ENCODE data around the gene CCDC196.

The CCDC196 gene

DNA sequence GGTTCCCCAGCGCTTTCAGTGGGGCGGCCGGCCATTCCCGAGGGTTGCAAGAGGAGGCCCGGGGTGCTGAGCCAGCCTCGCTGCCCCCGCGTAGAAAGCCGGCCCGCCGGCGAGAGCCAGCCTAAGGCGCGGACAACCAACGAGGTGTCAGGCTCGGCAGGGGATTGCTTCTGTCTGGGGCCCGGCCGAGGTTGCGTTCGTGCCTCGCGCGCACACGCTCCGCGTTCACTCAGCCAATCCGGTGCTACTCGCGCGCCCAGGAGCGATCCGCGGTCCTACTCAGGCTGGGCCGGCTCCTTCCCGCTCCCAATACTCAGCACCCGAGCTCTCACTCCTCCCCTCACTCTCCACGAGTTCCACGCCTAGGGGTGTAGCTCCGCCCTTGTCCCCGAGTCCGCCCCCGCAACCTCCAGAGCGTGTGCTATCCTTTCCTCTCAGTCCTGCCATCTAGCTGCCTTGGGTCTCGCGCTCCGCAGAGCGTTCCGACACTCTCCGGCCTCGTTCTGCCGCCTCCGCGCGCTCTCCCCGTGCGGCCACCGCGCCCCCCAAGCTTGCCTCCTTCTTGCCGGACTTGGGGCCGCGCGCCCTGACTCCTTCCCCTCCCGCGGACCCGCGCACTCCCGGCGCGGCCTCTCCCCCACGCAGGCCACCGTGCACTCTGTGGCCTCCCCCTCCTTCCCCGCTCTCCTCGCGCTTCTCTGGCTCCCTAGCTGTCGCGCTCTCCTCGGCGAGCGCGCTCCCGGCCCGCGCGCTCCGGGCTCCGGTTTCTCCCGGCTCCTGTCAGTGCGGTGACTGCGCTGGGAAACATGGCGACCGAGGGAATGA, 21.8 kb downstream of the CCDC196 start, which contains the start of gene GPHN:
TSS of gene GPHN (plus strand) at position 426 of the 825 bp plus-strand sequence.
- peak; percentile 73 to 82 (median 80) for DNase-seq
- H3K4me3 ChIP-seq (ENCODE audit: insufficient read depth, low read depth, low read length, poor library complexity, severe bottlenecking) = peak within 1 kb of the TSS; percentile 90

GRCh38 chr14:66508547-66508845, 22.3 kb downstream of the CCDC196 start:
- no peaks in the 10 kb centered on the region for H3K27me3 ChIP-seq (replicated peaks; ENCODE audit: control insufficient read depth, insufficient read depth, low read length, poor library complexity, severe bottlenecking)
- no peaks in the 10 kb centered on the region for H3K9me3 ChIP-seq (ENCODE audit: control insufficient read depth, low read length)
- H3K36me3 ChIP-seq (ENCODE audit: control insufficient read depth, insufficient read depth, low read length) = no peaks in the 10 kb centered on the region
- peak overlapping the region; percentile 90 for H3K4me3 ChIP-seq (ENCODE audit: insufficient read depth, low read depth, low read length, poor library complexity, severe bottlenecking)
- H3K27ac ChIP-seq (ENCODE audit: insufficient read depth, low read length, poor library complexity, severe bottlenecking) = peak overlapping the region; percentile 63
- no peak for DNase-seq
- H3K4me1 ChIP-seq (ENCODE audit: control insufficient read depth, insufficient read depth, low read length, poor library complexity, severe bottlenecking) = peaks cover 7% of the 10 kb centered on the region

More for the DNA sequence above, 21.8 kb downstream of the CCDC196 start, which contains the start of gene GPHN:
- H3K27ac ChIP-seq (ENCODE audit: insufficient read depth, low read length, poor library complexity, severe bottlenecking) = peak within 1 kb of the TSS; percentile 63
- H3K9me3 ChIP-seq (ENCODE audit: control insufficient read depth, low read length) = no peaks in the 10 kb centered on the region
- no peaks in the 10 kb centered on the region for H3K36me3 ChIP-seq (ENCODE audit: control insufficient read depth, insufficient read depth, low read length)
- H3K27me3 ChIP-seq (replicated peaks; ENCODE audit: control insufficient read depth, insufficient read depth, low read length, poor library complexity, severe bottlenecking) = no peaks in the 10 kb centered on the region
- H3K4me1 ChIP-seq (ENCODE audit: control insufficient read depth, insufficient read depth, low read length, poor library complexity, severe bottlenecking) = peaks cover 7% of the 10 kb centered on the region

DNA sequence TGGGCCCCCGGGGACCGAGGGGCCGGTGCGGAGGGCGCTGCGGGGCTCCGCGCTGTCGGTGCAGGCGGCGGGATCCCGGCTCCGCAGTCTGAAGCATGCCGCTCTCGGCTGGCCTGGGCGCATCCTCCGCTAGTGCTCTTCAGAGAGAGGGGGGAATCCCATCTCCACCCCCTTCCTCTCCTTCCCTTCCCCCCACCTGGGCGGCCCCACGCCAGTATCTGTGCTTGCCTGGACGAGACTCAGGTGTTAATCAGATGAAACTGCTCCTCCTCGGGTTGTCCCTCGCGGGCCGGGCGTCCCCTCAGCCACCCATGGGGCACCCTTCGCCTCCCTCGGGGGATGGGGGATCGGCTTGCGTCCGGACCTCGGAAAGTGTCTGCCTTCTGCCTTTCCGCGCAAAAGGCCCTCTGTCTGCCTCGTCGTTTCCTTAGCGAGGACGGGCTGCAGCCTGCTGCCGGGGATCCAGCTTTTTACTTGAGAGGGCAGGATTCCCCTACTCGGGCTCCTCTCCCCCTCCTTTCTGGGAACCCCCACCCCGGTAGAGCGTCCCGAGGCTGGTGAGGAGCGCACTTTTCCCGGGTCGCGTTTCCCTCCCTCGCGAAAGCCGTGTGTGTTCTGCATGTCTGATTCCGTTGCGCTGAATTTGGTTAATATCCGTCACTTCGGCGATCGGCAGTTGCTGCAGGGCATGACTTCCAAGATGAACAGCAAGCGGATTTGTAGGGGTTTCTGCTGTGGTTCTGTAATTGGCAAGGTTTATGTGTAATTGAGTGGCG, 22.9 kb downstream of the CCDC196 start:
- peak overlapping the region; percentile 63 for H3K27ac ChIP-seq (ENCODE audit: insufficient read depth, low read length, poor library complexity, severe bottlenecking)
- peak overlapping the region; percentile 90 for H3K4me3 ChIP-seq (ENCODE audit: insufficient read depth, low read depth, low read length, poor library complexity, severe bottlenecking)
- no peaks in the 10 kb centered on the region for H3K36me3 ChIP-seq (ENCODE audit: control insufficient read depth, insufficient read depth, low read length)
- peaks cover 7% of the 10 kb centered on the region for H3K4me1 ChIP-seq (ENCODE audit: control insufficient read depth, insufficient read depth, low read length, poor library complexity, severe bottlenecking)
- H3K9me3 ChIP-seq (ENCODE audit: control insufficient read depth, low read length) = no peaks in the 10 kb centered on the region
- DNase-seq = peak; percentile 9 to 38 (median 13)
- no peaks in the 10 kb centered on the region for H3K27me3 ChIP-seq (replicated peaks; ENCODE audit: control insufficient read depth, insufficient read depth, low read length, poor library complexity, severe bottlenecking)

DNA sequence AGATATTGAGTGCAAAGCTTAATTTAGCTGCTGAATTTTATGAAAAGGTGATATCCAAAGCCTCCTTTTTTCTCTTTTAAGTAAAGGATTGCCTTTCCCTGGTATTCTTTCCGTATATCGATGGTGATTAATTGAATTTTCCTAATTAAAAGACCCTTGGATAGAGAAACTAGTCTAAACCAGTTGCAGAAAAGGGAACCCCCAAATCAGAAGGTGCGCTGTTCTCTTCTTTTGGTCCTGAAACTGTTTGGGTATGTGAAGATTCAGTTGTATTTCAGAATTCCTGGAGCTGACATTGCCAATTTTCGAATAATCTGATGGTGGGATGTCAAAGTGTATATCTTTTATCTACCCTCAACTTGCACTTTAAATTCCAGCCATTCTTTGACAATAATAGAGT, 23.7 kb downstream of the CCDC196 start:
- Histone ChIP-seq H3K36me3 (ENCODE audit: control insufficient read depth, insufficient read depth, low read length) (no peaks in the 10 kb centered on the region), H3K27ac (ENCODE audit: insufficient read depth, low read length, poor library complexity, severe bottlenecking) (no peak overlapping the region), H3K4me3 (ENCODE audit: insufficient read depth, low read depth, low read length, poor library complexity, severe bottlenecking) (no peak overlapping the region), H3K4me1 (ENCODE audit: control insufficient read depth, insufficient read depth, low read length, poor library complexity, severe bottlenecking) (peaks cover 7% of the 10 kb centered on the region), H3K9me3 (ENCODE audit: control insufficient read depth, low read length) (no peaks in the 10 kb centered on the region), H3K27me3 (replicated peaks; ENCODE audit: control insufficient read depth, insufficient read depth, low read length, poor library complexity, severe bottlenecking) (no peaks in the 10 kb centered on the region)
- no peak for DNase-seq

DNA sequence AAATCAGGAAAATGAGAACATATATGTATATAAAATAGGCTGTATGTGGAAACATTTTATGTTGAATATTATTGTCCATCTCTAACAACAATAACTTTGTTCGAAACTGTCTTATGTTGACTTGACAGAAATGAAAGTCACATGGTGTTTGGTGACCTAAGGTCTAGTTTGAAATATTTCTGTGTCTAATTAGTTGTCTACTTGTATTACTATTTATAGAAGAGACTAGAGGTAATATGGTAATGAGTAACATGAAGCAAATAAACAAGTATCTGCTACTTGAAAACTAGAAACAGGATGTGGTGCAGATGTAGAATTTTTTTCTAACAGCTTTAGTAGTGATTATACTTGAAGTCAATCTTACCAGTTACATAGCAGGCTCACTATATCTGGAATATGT, 25.7 kb downstream of the CCDC196 start:
- Histone ChIP-seq H3K27me3 (replicated peaks; ENCODE audit: control insufficient read depth, insufficient read depth, low read length, poor library complexity, severe bottlenecking) (no peaks in the 10 kb centered on the region), H3K4me1 (ENCODE audit: control insufficient read depth, insufficient read depth, low read length, poor library complexity, severe bottlenecking) (peaks cover 7% of the 10 kb centered on the region), H3K36me3 (ENCODE audit: control insufficient read depth, insufficient read depth, low read length) (no peaks in the 10 kb centered on the region), H3K27ac (ENCODE audit: insufficient read depth, low read length, poor library complexity, severe bottlenecking) (no peak overlapping the region), H3K9me3 (ENCODE audit: control insufficient read depth, low read length) (no peaks in the 10 kb centered on the region), H3K4me3 (ENCODE audit: insufficient read depth, low read depth, low read length, poor library complexity, severe bottlenecking) (no peak overlapping the region)
- no peak for DNase-seq

DNA sequence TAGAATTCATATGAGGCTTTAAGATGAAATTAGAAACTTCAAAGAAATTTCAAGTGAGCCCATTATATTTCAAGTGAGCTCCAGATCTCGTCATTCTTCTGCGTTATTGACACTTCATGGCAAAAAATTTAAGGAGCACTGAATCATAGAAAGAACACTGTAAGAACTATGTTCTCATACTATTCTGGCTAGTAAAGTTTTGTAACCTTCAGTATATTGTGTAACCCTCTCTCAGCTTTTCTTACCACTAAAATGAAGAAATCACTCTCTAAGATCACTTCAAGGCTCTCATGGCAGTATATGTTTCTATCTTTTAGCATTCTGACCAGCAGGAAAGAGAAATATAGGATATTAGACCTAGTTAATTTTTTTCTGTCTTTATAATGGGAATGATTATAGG, 28.0 kb downstream of the CCDC196 start:
- no peaks in the 10 kb centered on the region for H3K9me3 ChIP-seq (ENCODE audit: control insufficient read depth, low read length)
- H3K4me3 ChIP-seq (ENCODE audit: insufficient read depth, low read depth, low read length, poor library complexity, severe bottlenecking) = no peak overlapping the region
- no peak for DNase-seq
- H3K27me3 ChIP-seq (replicated peaks; ENCODE audit: control insufficient read depth, insufficient read depth, low read length, poor library complexity, severe bottlenecking) = no peaks in the 10 kb centered on the region
- no peak overlapping the region for H3K27ac ChIP-seq (ENCODE audit: insufficient read depth, low read length, poor library complexity, severe bottlenecking)
- H3K4me1 ChIP-seq (ENCODE audit: control insufficient read depth, insufficient read depth, low read length, poor library complexity, severe bottlenecking) = peaks cover 5% of the 10 kb centered on the region
- H3K36me3 ChIP-seq (ENCODE audit: control insufficient read depth, insufficient read depth, low read length) = no peaks in the 10 kb centered on the region

DNA sequence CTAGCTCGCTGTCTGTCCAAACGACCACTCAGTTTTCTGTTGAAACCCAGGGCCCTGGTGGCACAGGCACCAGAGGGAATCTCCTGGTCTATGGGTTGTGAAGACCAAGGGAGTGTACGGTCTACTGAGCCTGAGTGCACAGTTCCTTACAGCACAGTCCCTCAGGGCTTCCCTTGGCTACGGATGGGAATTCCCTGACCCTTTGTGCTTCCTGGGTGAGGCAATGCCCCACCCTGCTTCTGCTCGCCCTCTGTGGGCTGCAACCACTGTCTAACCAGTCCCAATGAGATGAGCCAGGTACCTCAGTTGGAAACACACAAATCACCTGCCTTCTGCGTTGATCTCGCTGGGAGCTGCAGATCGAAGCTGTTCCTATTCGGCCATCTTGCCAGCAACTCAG, 44.4 kb downstream of the CCDC196 start:
- H3K4me3 ChIP-seq (ENCODE audit: insufficient read depth, low read depth, low read length, poor library complexity, severe bottlenecking) = no peak overlapping the region
- no peak for DNase-seq
- no peak overlapping the region for H3K27ac ChIP-seq (ENCODE audit: insufficient read depth, low read length, poor library complexity, severe bottlenecking)

DNA sequence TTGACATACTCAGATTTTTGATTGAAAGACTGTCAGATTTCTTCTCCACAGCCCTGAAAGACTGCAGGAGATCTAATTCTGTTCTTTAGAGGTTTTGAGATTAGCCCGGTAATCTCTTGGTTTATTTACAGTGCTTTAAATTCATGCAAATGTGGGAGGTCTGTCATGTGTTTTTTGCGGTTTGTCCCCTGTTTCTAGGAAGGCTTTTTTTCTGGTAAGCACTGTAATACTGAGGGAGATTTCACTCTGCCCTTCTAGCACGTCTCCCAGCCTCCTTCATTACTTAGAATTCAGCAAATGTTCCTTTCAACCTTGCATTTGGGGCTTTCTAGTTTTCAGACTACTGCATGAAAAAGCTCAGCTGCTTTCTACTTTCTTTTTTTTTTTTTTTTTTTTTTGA, 52.9 kb downstream of the CCDC196 start:
- no peak overlapping the region for H3K27ac ChIP-seq (ENCODE audit: insufficient read depth, low read length, poor library complexity, severe bottlenecking)
- no peaks in the 10 kb centered on the region for H3K36me3 ChIP-seq (ENCODE audit: control insufficient read depth, insufficient read depth, low read length)
- H3K9me3 ChIP-seq (ENCODE audit: control insufficient read depth, low read length) = no peaks in the 10 kb centered on the region
- no peak for DNase-seq
- H3K4me3 ChIP-seq (ENCODE audit: insufficient read depth, low read depth, low read length, poor library complexity, severe bottlenecking) = no peak overlapping the region
- no peaks in the 10 kb centered on the region for H3K4me1 ChIP-seq (ENCODE audit: control insufficient read depth, insufficient read depth, low read length, poor library complexity, severe bottlenecking)
- H3K27me3 ChIP-seq (replicated peaks; ENCODE audit: control insufficient read depth, insufficient read depth, low read length, poor library complexity, severe bottlenecking) = no peaks in the 10 kb centered on the region

More for the DNA sequence above, 44.4 kb downstream of the CCDC196 start:
- Histone ChIP-seq H3K36me3 (ENCODE audit: control insufficient read depth, insufficient read depth, low read length) (no peaks in the 10 kb centered on the region), H3K4me1 (ENCODE audit: control insufficient read depth, insufficient read depth, low read length, poor library complexity, severe bottlenecking) (no peaks in the 10 kb centered on the region), H3K27me3 (replicated peaks; ENCODE audit: control insufficient read depth, insufficient read depth, low read length, poor library complexity, severe bottlenecking) (no peaks in the 10 kb centered on the region), H3K9me3 (ENCODE audit: control insufficient read depth, low read length) (no peaks in the 10 kb centered on the region)

GRCh38 chr14:66540038-66540437, 53.9 kb downstream of the CCDC196 start:
- Histone ChIP-seq H3K27me3 (replicated peaks; ENCODE audit: control insufficient read depth, insufficient read depth, low read length, poor library complexity, severe bottlenecking) (no peaks in the 10 kb centered on the region), H3K36me3 (ENCODE audit: control insufficient read depth, insufficient read depth, low read length) (no peaks in the 10 kb centered on the region), H3K4me3 (ENCODE audit: insufficient read depth, low read depth, low read length, poor library complexity, severe bottlenecking) (no peak overlapping the region), H3K27ac (ENCODE audit: insufficient read depth, low read length, poor library complexity, severe bottlenecking) (no peak overlapping the region), H3K9me3 (ENCODE audit: control insufficient read depth, low read length) (no peaks in the 10 kb centered on the region), H3K4me1 (ENCODE audit: control insufficient read depth, insufficient read depth, low read length, poor library complexity, severe bottlenecking) (no peaks in the 10 kb centered on the region)
- no peak for DNase-seq

GRCh38 chr14:66541627-66542026, 55.5 kb downstream of the CCDC196 start:
- H3K4me3 ChIP-seq (ENCODE audit: insufficient read depth, low read depth, low read length, poor library complexity, severe bottlenecking) = no peak overlapping the region
- no peak for DNase-seq
- H3K27me3 ChIP-seq (replicated peaks; ENCODE audit: control insufficient read depth, insufficient read depth, low read length, poor library complexity, severe bottlenecking) = no peaks in the 10 kb centered on the region
- no peaks in the 10 kb centered on the region for H3K9me3 ChIP-seq (ENCODE audit: control insufficient read depth, low read length)
- H3K27ac ChIP-seq (ENCODE audit: insufficient read depth, low read length, poor library complexity, severe bottlenecking) = no peak overlapping the region
- H3K4me1 ChIP-seq (ENCODE audit: control insufficient read depth, insufficient read depth, low read length, poor library complexity, severe bottlenecking) = no peaks in the 10 kb centered on the region
- no peaks in the 10 kb centered on the region for H3K36me3 ChIP-seq (ENCODE audit: control insufficient read depth, insufficient read depth, low read length)

Data from effector memory CD4-positive, alpha-beta T cell (primary cell).